AG04450 (cell line): Measurements from ENCODE around the gene CLHC1. TPM values are rescaled to one million over a fixed set of nuclear protein-coding genes. Genes with fewer than 3 reads are reported as not detected.

Experiments used
- CTCF ChIA-PET: fragments of 300-600, 350-600 bp; formaldehyde crosslinking; extraction: SDS; loops from one replicate; lab custom pipeline; 2022; ENCODE audit warnings: antibody characterized with exemption, inconsistent platforms; lab: Charles Lee
- POLR2A ChIA-PET: fragments of 350-600 bp; formaldehyde crosslinking; extraction: SDS; loops from one replicate; lab custom pipeline; 2021; ENCODE audit warnings: antibody characterized with exemption, inconsistent platforms; lab: Yijun Ruan, JAX
- DNase-seq: peaks from one replicate; pipeline ENCODE4 v3.0.0-alpha.2; 2011; ENCODE audit warnings: low read depth, low spot score
- H3K27ac ChIP-seq: one replicate; pipeline ENCODE4 v1.5.1; 2012; ENCODE audit warnings: low read depth, low read length, control low read depth
- H3K27me3 ChIP-seq: one replicate; pipeline ENCODE4 v1.6.0; 2012; ENCODE audit warnings: low read length; ENCODE audit not compliant: control insufficient read depth, insufficient read depth
- H3K4me3 ChIP-seq: 2 replicates; pipeline ENCODE4 v1.5.1; 2011; ENCODE audit warnings: mild to moderate bottlenecking, low read depth, low read length, control low read depth
- H3K9me3 ChIP-seq: 2 replicates; pipeline ENCODE4 v1.5.1; 2012; ENCODE audit warnings: low read length; ENCODE audit not compliant: control insufficient read depth, insufficient read depth
- CTCF ChIP-seq: IDR thresholded peaks from 2 replicates; pipeline ENCODE4 v1.5.1; 2011; ENCODE audit warnings: low read depth, low read length, control low read depth, inconsistent platforms
- polyA plus RNA-seq: library from polyadenylated mRNA; depleted of rRNA; stranded (reverse); fragments of >200 nt; gene quantifications from 2 replicates; pipeline ENCODE4 v1.2.3, GENCODE V29; 2011

CLHC1 gene
- polyA plus RNA-seq, 1 experiment = 14.4 TPM

- no peak for TF ChIP-seq CTCF
- Histone ChIP-seq H3K4me3 (no peak overlapping the region), H3K27ac (peak overlapping the region; percentile 42), H3K27me3 (no peaks in the 10 kb centered on the region), H3K9me3 (no peaks in the 10 kb centered on the region)
- ChIA-PET POLR2A (interaction anchor here (3.6 kb wide), 1 partner anchor 104 kb away, joined by 24 read pairs; the partner anchor contains the start of gene RTN4), CTCF (interaction anchor here (0.6 kb wide), 1 partner anchor 178 kb away, joined by 3 read pairs; no protein-coding TSS in a partner anchor)
- no peak for DNase-seq
Measured at GRCh38 chr2:55154525-55155030, 77.5 kb downstream of the CLHC1 start.

GRCh38 chr2:55153584-55154299 lies 78.4 kb downstream of the CLHC1 start:
- POLR2A ChIA-PET = interaction anchor here (0.6 to 3.6 kb wide), 3 partner anchors 41 to 103 kb away, joined by 4 to 24 read pairs (median 5); partner anchors contain the start of gene RTN4

GRCh38 chr2:55152475-55153412 lies 79.3 kb downstream of the CLHC1 start:
- Histone ChIP-seq H3K27ac (no peak overlapping the region), H3K4me3 (no peak overlapping the region), H3K9me3 (no peaks in the 10 kb centered on the region), H3K27me3 (no peaks in the 10 kb centered on the region)
- no peak for DNase-seq
- ChIA-PET CTCF (interaction anchor here (1.2 to 1.7 kb wide), 2 partner anchors 10 to 16 kb away, joined by 4 to 8 read pairs; no protein-coding TSS in a partner anchor), POLR2A (interaction anchor here (1.6 to 3.6 kb wide), 2 partner anchors 40 to 102 kb away, joined by 4 to 24 read pairs; partner anchors contain the start of gene RTN4)
- TF ChIP-seq CTCF = no peak

More at GRCh38 chr2:55153584-55154299, 78.4 kb downstream of the CLHC1 start:
- H3K9me3 ChIP-seq = no peaks in the 10 kb centered on the region
- H3K27ac ChIP-seq = no peak overlapping the region
- TF ChIP-seq CTCF = no peak
- no peaks in the 10 kb centered on the region for H3K27me3 ChIP-seq
- no peak for DNase-seq
- no peak overlapping the region for H3K4me3 ChIP-seq
- CTCF ChIA-PET = interaction anchor here (1.2 kb wide), 1 partner anchor 15 kb away, joined by 8 read pairs; no protein-coding TSS in a partner anchor

GRCh38 chr2:55151733-55152433 lies 80.2 kb downstream of the CLHC1 start:
- ChIA-PET CTCF (interaction anchor here (0.9 to 1.7 kb wide), 2 partner anchors 11 to 103 kb away, joined by 4 read pairs; no protein-coding TSS in a partner anchor), POLR2A (interaction anchor here (1.6 kb wide), 1 partner anchor 40 kb away, joined by 4 read pairs; no protein-coding TSS in a partner anchor)
- H3K27ac ChIP-seq = peak overlapping the region; percentile 35
- no peak for TF ChIP-seq CTCF
- DNase-seq = no peak
- no peaks in the 10 kb centered on the region for H3K27me3 ChIP-seq
- no peak overlapping the region for H3K4me3 ChIP-seq
- H3K9me3 ChIP-seq = no peaks in the 10 kb centered on the region
